A549 (cell line): Measurements from ENCODE around the gene NSUN4. TPM values are rescaled to one million over a fixed set of nuclear protein-coding genes. Genes with fewer than 3 reads are reported as not detected.
"Not testable (repeated sequence)": the region's sequence is repeated elsewhere in the genome, so short reads cannot be mapped to it uniquely, and the experiment has no call there.

Experiments used
- ATAC-seq, 2 experiments: fragments of 200-7000 bp in 1 of 2; fragments of >200 bp in 1 of 2; cut with Nextera tagmentation in 1 of 2; cut with Tn5 transposase in 1 of 2; 3 replicates each; pipeline versions ENCODE4 v1.8.0 to v1.9.1; 2018 to 2020; ENCODE audit warnings: mild to moderate bottlenecking in 1 of 2, moderate library complexity in 1 of 2
- CTCF ChIA-PET: fragments of 300-600 bp; sonication (Branson Sonifier 250); formaldehyde crosslinking; extraction: SDS; loops from one replicate; lab custom pipeline; 2021; ENCODE audit warnings: antibody characterized with exemption, inconsistent platforms; lab: Yijun Ruan, JAX
- POLR2A ChIA-PET: fragments of 350-600 bp; formaldehyde crosslinking; extraction: SDS; loops from one replicate; lab custom pipeline; 2021; ENCODE audit warnings: antibody characterized with exemption, inconsistent platforms; lab: Yijun Ruan, JAX
- DNase-seq, 2 experiments: peaks; one replicate each; pipeline versions ENCODE4 v3.0.0 to v3.0.0-alpha.2; 2011 to 2016; ENCODE audit warnings: low read depth in 1 of 2, low spot score in 1 of 2
- FAIRE-seq: peaks from 2 replicates; lab custom pipeline; 2011; peaks lifted over from hg19 to GRCh38; lab: Jason Lieb, UNC
- H3K27ac ChIP-seq, 2 experiments: fragments of >200 bp; sonication (Bioruptor Twin); formaldehyde crosslinking; 3 replicates each; pipeline ENCODE4 v1.5.1; 2016 to 2017
- H3K4me1 ChIP-seq: fragments of >200 bp; sonication (Bioruptor Twin); formaldehyde crosslinking; 3 replicates; pipeline ENCODE4 v1.6.1; 2016
- H3K4me2 ChIP-seq: fragments of >200 bp; sonication (Bioruptor Twin); formaldehyde crosslinking; 3 replicates; pipeline ENCODE4 v1.6.1; 2016
- H3K4me3 ChIP-seq: fragments of >200 bp; sonication (Bioruptor Twin); formaldehyde crosslinking; 3 replicates; pipeline ENCODE4 v1.5.1; 2016
- H3K9me3 ChIP-seq: fragments of >200 bp; sonication (Bioruptor Twin); formaldehyde crosslinking; 3 replicates; pipeline ENCODE4 v1.6.1; 2016
- CBX8 ChIP-seq: fragments of 200-600 bp; sonication (generic); IDR thresholded peaks from 2 replicates; pipeline ENCODE4 v1.6.1; 2016
- CHD4 ChIP-seq: fragments of 200-600 bp; sonication (generic); IDR thresholded peaks from 2 replicates; pipeline ENCODE4 v1.6.1; 2016; ENCODE audit warnings: antibody characterized with exemption, mild to moderate bottlenecking, borderline replicate concordance
- EHF ChIP-seq: fragments of 250-450 bp; sonication (Bioruptor Pico); IDR thresholded peaks from 2 replicates; pipeline ENCODE4 v1.5.0; 2020; ENCODE audit warnings: mild to moderate bottlenecking
- EHMT2 ChIP-seq: fragments of 200-600 bp; sonication (generic); IDR thresholded peaks from 2 replicates; pipeline ENCODE4 v1.6.1; 2016; ENCODE audit warnings: antibody characterized with exemption, low read depth, mild to moderate bottlenecking, moderate library complexity
- FOSL2 ChIP-seq, 2 experiments: fragments of 450-650 bp in 1 of 2; fragments of >200 bp in 1 of 2; sonication (Bioruptor Twin) in 1 of 2; formaldehyde crosslinking; IDR thresholded peaks; 2 replicates each; pipeline versions ENCODE4 v1.5.0 to v1.6.1; 2016 to 2020; ENCODE audit warnings: mild to moderate bottlenecking in 1 of 2, moderate library complexity in 1 of 2
- HDAC2 ChIP-seq: fragments of 200-600 bp; sonication (generic); IDR thresholded peaks from 2 replicates; pipeline ENCODE4 v1.6.1; 2016
- HOXB5 ChIP-seq: fragments of 250-450 bp; sonication (Bioruptor Pico); IDR thresholded peaks from 2 replicates; pipeline ENCODE4 v1.5.0; 2020; ENCODE audit warnings: mild to moderate bottlenecking, moderate library complexity
- KDM1A ChIP-seq: fragments of 200-600 bp; sonication (generic); IDR thresholded peaks from 2 replicates; pipeline ENCODE4 v1.6.1; 2016; ENCODE audit warnings: low read depth, mild to moderate bottlenecking
- KDM5A ChIP-seq: fragments of 200-600 bp; sonication (generic); IDR thresholded peaks from 2 replicates; pipeline ENCODE4 v1.6.1; 2016; ENCODE audit warnings: antibody characterized with exemption, mild to moderate bottlenecking
- MAFK ChIP-seq: fragments of 450-650 bp; IDR thresholded peaks from 2 replicates; pipeline ENCODE4 v1.6.1; 2014; ENCODE audit not compliant: partially characterized antibody
- MAZ ChIP-seq: fragments of 150-350 bp; IDR thresholded peaks from 2 replicates; pipeline ENCODE4 v1.6.1; 2014; ENCODE audit warnings: antibody characterized with exemption, low read depth, low read length, borderline replicate concordance
- RARB ChIP-seq: fragments of 250-450 bp; sonication (Bioruptor Pico); IDR thresholded peaks from 2 replicates; pipeline ENCODE4 v1.8.0; 2021; ENCODE audit warnings: mild to moderate bottlenecking, moderate library complexity
- SREBF2 ChIP-seq: fragments of 450-650 bp; IDR thresholded peaks from 2 replicates; pipeline ENCODE4 v1.6.1; 2014; ENCODE audit warnings: mild to moderate bottlenecking, moderate library complexity
- TFCP2L1 ChIP-seq: fragments of 250-450 bp; sonication (Bioruptor Pico); IDR thresholded peaks from 2 replicates; pipeline ENCODE4 v1.5.0; 2021; ENCODE audit warnings: mild to moderate bottlenecking
- TP53 ChIP-seq: fragments of 250-450 bp; sonication (Bioruptor Pico); IDR thresholded peaks from 2 replicates; pipeline ENCODE4 v1.5.0; 2021; ENCODE audit warnings: mild to moderate bottlenecking, moderate library complexity
- ZFP36 ChIP-seq: fragments of 450-650 bp; IDR thresholded peaks from 2 replicates; pipeline ENCODE4 v1.6.1; 2014; ENCODE audit warnings: borderline replicate concordance; ENCODE audit not compliant: partially characterized antibody
- ZNF302 ChIP-seq: fragments of 250-450 bp; sonication (Bioruptor Pico); IDR thresholded peaks from 2 replicates; pipeline ENCODE4 v1.9.0; 2021; ENCODE audit warnings: inconsistent platforms, mild to moderate bottlenecking, moderate library complexity
- ZSCAN20 ChIP-seq: fragments of 250-450 bp; sonication (Bioruptor Pico); IDR thresholded peaks from 2 replicates; pipeline ENCODE4 v1.8.0; 2022; ENCODE audit warnings: mild to moderate bottlenecking, moderate library complexity
- WGBS: methylation state at CpG from one replicate; pipeline ENCODE4 v1.1.6; 2017; ENCODE audit errors: missing lambda C conversion rate; 5-methylcytosine and 5-hydroxymethylcytosine counted together
- polyA plus RNA-seq, 4 experiments: library from polyadenylated mRNA; depleted of rRNA in 3 of 4; stranded (reverse); fragments of >200 nt; fragmentation: RNase III in 1 of 4; extraction: RNeasy Plus Mini Kit Qiagen cat#74134 plus additional on column Dnase treatment in 1 of 4; gene quantifications; 2 replicates in 3 of 4; 3 replicates in 1 of 4; pipeline ENCODE4 v1.2.3, GENCODE V29; 2011 to 2017
- TF ChIP-seq, protein P1 (sequence below): fragments of 450-650 bp; IDR thresholded peaks from 2 replicates; pipeline ENCODE4 v1.6.1; 2014; ENCODE audit warnings: antibody characterized with exemption
- TF ChIP-seq, protein P2 (sequence below): IDR thresholded peaks from 2 replicates; pipeline ENCODE4 v1.6.1; 2012
- TF ChIP-seq, protein P3 (sequence below): IDR thresholded peaks from 2 replicates; pipeline ENCODE4 v1.6.1; 2012

NSUN4 gene
- polyA plus RNA-seq, 2 of the 4 experiments (the other 2 are of a cell fraction): 11.7 to 23.3 TPM

DNA sequence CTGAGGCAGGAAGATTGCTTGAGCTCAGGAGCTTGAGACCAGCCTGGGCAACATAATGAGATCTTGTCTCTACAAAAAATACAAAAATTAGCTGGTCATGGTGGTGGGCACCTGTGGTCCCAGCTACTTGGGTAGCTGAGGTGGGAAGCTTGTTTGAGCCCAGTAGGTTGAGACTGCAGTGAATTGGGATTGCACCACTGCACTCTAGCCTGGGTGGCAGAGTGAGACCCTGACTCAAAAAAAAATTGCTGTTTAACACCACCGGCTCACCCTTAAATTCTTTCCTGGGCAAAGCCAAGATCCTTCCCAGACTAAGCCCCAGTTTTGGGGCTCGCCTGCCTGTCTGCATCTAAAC is 6.6 kb upstream of the NSUN4 start:
- ATAC-seq (no peak), DNase-seq (no peak), FAIRE-seq (no peak)
- 54% methylated on average over 2 of the region's 2 CpGs for WGBS
- no peak for TF ChIP-seq KDM1A
- TF ChIP-seq ZNF302 (CRISPR knock-in tag): no peak
- TF ChIP-seq HOXB5 (CRISPR knock-in tag): no peak
- TF ChIP-seq KDM5A: no peak
- TF ChIP-seq, protein P1, sequence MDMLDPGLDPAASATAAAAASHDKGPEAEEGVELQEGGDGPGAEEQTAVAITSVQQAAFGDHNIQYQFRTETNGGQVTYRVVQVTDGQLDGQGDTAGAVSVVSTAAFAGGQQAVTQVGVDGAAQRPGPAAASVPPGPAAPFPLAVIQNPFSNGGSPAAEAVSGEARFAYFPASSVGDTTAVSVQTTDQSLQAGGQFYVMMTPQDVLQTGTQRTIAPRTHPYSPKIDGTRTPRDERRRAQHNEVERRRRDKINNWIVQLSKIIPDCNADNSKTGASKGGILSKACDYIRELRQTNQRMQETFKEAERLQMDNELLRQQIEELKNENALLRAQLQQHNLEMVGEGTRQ: no peak
- TF ChIP-seq, protein P2, sequence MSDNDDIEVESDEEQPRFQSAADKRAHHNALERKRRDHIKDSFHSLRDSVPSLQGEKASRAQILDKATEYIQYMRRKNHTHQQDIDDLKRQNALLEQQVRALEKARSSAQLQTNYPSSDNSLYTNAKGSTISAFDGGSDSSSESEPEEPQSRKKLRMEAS: no peak
- no peak for TF ChIP-seq ZFP36
- no peak for TF ChIP-seq FOSL2 (IDR thresholded peaks at IDR 0.05)
- TF ChIP-seq FOSL2 (CRISPR knock-in tag; IDR thresholded peaks at IDR 0.05): no peak
- no peak for TF ChIP-seq TFCP2L1 (CRISPR knock-in tag)
- TF ChIP-seq EHMT2: no peak
- TF ChIP-seq RARB: no peak
- TF ChIP-seq, protein P3, sequence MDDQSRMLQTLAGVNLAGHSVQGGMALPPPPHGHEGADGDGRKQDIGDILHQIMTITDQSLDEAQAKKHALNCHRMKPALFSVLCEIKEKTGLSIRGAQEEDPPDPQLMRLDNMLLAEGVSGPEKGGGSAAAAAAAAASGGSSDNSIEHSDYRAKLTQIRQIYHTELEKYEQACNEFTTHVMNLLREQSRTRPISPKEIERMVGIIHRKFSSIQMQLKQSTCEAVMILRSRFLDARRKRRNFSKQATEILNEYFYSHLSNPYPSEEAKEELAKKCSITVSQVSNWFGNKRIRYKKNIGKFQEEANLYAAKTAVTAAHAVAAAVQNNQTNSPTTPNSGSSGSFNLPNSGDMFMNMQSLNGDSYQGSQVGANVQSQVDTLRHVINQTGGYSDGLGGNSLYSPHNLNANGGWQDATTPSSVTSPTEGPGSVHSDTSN: no peak
- no peak for TF ChIP-seq EHF
- Histone ChIP-seq H3K4me1 (peaks cover 5% of the 10 kb centered on the region), H3K9me3 (no peaks in the 10 kb centered on the region), H3K4me2 (no peak overlapping the region), H3K27ac (no peak overlapping the region), H3K4me3 (no peak overlapping the region)
- POLR2A ChIA-PET: no interaction called here
- CTCF ChIA-PET: interaction anchor here (0.9 to 2.6 kb wide), 10 partner anchors 8 to 37 kb away, joined by 3 to 31 read pairs (median 4); no protein-coding TSS in a partner anchor

DNA sequence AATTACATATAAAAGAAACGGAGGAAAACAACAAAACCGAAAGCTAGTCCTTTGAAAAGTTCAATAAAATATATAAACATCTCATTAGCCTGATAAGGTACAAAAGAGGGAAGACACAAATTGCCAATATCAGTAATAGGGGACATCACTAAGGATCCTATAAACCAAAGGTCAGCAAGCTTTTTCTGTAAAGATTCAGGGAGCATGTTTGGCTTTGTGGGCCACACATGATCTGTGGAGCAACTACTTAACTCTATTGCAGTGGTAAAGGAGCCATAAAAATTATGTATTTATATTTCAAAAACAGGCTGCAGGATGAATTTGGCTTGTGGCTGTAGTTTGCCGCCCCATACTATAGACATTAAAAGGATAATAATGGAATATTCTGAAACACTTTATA is 5.5 kb upstream of the NSUN4 start:
- Histone ChIP-seq H3K27ac (no peak overlapping the region), H3K4me1 (peaks cover 9% of the 10 kb centered on the region), H3K4me2 (no peak overlapping the region), H3K4me3 (no peak overlapping the region), H3K9me3 (no peaks in the 10 kb centered on the region)
- POLR2A ChIA-PET: no interaction called here
- no peak for TF ChIP-seq HDAC2
- no peak for FAIRE-seq
- 90% methylated on average over 3 of the region's 3 CpGs for WGBS
- DNase-seq: no peak
- ATAC-seq: no peak
- CTCF ChIA-PET: interaction anchor here (1.3 kb wide), 1 partner anchor 13 kb away, joined by 5 read pairs; no protein-coding TSS in a partner anchor

DNA sequence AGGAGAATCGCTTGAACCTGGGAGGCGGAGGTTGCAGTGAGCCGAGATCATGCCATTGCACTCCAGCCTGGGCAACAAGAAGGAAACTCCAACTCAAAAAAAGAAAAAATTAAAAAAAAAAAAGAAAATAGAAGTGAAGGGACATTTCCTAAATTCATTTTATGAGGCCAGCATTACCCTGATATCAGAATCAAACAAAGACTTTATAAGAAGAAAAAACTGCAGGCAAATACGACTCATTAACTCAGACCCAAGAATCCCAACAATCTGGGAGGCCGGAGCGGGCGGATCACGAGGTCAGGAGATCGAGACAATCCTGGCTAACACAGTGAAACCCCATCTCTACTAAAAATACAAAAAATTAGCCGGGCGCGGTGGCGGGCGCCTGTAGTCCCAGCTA is 3.2 kb upstream of the NSUN4 start:
- H3K9me3 ChIP-seq, H3K4me3 ChIP-seq, ATAC-seq, DNase-seq, H3K4me2 ChIP-seq, POLR2A ChIA-PET, H3K27ac ChIP-seq, FAIRE-seq, CTCF ChIA-PET: not testable (repeated sequence)
- 93% methylated on average over 14 of the region's 14 CpGs for WGBS
- H3K4me1 ChIP-seq: peaks cover 14% of the 10 kb centered on the region

DNA sequence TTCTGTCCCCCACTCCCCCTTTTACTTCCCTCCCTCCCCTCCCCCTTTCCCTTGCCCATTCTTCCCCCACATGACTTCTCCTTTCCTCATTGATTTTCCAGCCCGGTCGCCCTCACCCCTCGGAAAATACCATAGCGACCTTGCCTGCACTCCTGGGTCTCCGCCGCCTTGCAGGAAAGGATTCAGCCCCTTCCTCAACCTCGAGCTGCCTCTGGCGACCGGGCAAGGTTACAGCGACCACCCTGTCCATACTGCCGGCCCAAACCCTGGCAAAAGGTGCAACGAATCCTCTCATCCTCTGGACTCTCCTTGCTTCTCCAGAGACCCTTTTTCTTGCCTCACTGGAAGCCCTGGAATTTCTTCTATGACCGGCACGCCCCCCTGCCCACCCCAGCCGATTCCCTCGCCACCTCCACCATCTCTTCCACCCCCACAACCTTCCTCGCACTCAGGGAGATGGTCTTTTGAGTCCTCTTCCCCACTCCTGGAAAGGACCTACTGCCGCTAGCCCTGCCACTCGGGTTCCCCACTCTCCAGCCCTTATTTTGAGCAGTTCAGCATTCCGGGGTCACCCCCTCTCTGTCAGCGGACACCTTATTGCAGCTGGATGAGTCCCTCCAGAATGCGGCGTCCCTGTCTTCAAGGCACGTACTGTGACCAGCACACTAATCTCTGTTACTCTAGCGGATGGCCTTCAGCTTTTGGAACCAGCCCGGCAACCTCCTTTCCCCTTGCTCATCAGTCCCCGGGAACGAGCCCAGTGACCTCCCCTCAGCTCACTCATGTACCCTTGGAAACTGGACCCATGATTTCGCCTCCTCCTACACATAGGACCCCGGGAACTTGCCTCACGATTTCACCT is 846 bp downstream of the NSUN4 start:
- no peak for ATAC-seq
- peak overlapping the region; percentile 92 to 94 for H3K27ac ChIP-seq
- DNase-seq: no peak
- H3K4me1 ChIP-seq: peaks cover 14% of the 10 kb centered on the region
- TF ChIP-seq MAZ: no peak
- no peak for TF ChIP-seq SREBF2
- no peak for TF ChIP-seq MAFK
- no peak for TF ChIP-seq TP53
- no peak for TF ChIP-seq ZSCAN20 (CRISPR knock-in tag)
- no peak for TF ChIP-seq CBX8
- TF ChIP-seq CHD4: no peak
- POLR2A ChIA-PET: interaction anchor here (0.6 to 2.0 kb wide), 2 partner anchors 18 to 38 kb away, joined by 4 to 14 read pairs; partner anchors contain the start of genes LRRC41 and UQCRH
- CTCF ChIA-PET: interaction anchor here (0.6 to 1.9 kb wide), 7 partner anchors 8 to 89 kb away, joined by 3 to 11 read pairs (median 3); partner anchors contain the start of genes LRRC41 and UQCRH
- H3K9me3 ChIP-seq: no peaks in the 10 kb centered on the region
- H3K4me2 ChIP-seq: peak overlapping the region; percentile 99
- WGBS: 73% methylated on average over 29 of the region's 31 CpGs
- peak overlapping the region; percentile 63 for H3K4me3 ChIP-seq
- no peak for FAIRE-seq
